Stimulated activated CD8-positive, alpha-beta memory T cell treated with anti-CD3 and anti-CD28 coated beads, Interleukin-4, amount 100 ng/mL, for 4 hours (primary cell): Measurements from ENCODE around the gene TNS4.

Source experiments
- DNase-seq, 2 donors: peaks; one replicate each; pipeline ENCODE4 v3.0.0-alpha.2; 2020; ENCODE audit warnings: low read depth in 2 of 2, low spot score in 1 of 2

Gene TNS4

DNA sequence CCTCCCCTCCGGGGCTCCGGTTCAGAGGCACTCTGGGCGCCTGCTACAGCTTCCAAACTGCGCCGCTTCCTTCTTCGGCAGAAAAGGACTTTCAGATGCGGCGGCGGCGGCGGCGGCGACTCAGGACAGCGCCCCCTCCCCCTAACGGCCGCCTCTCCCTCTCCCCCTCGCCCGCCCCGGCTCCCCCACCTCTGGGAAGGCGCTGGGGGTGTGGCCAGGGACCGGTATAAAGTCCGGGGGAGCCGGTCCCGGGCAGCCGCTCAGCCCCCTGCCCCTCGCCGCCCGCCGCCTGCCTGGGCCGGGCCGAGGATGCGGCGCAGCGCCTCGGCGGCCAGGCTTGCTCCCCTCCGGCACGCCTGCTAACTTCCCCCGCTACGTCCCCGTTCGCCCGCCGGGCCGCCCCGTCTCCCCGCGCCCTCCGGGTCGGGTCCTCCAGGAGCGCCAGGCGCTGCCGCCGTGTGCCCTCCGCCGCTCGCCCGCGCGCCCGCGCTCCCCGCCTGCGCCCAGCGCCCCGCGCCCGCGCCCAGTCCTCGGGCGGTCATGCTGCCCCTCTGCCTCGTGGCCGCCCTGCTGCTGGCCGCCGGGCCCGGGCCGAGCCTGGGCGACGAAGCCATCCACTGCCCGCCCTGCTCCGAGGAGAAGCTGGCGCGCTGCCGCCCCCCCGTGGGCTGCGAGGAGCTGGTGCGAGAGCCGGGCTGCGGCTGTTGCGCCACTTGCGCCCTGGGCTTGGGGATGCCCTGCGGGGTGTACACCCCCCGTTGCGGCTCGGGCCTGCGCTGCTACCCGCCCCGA is 58.0 kb downstream of the TNS4 start, which contains the start of gene IGFBP4:
Gene IGFBP4, plus strand, starts transcription at position 255 of the 792 bp plus-strand sequence. Its CDS starts 286 bp downstream, at position 541.
- DNase-seq = peak; percentile 27 to 36

- DNase-seq = no peak
These were observed 58.8 kb downstream of the TNS4 start for GRCh38 chr17:40442392-40443195.

GRCh38 chr17:40440166-40440565 is 61.3 kb downstream of the TNS4 start:
- DNase-seq = no peak

DNA sequence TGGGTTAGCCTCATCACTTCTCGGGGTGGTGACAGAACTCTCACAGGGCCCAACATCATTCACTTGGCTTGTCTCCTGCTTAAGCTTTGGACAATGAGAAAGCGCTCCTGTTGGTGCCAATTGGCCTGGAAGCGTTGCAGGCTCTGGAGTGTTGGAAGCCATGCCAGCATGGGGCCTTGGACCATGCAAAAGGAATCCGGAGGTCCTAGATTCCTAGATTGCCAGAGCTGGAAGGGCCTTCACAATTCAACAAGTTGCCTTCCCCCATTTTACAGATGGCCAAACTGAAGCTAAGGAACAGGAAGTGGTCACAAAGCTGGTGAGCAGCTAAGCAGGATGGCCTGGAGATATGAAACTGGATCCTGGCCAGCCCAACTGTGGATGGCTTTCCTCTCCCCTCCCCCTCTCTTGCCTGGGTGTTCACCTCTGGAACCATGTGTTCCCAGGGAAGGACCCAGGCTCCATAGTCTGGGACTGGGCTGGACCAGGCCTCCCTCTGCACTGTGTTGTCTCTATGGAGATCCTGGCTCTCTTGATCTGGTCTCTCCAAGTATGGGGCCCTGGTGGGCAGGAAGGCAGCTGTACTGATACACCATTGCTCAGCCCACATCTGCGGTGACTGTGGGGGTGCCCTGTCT is 64.2 kb downstream of the TNS4 start:
- no peak for DNase-seq

DNA sequence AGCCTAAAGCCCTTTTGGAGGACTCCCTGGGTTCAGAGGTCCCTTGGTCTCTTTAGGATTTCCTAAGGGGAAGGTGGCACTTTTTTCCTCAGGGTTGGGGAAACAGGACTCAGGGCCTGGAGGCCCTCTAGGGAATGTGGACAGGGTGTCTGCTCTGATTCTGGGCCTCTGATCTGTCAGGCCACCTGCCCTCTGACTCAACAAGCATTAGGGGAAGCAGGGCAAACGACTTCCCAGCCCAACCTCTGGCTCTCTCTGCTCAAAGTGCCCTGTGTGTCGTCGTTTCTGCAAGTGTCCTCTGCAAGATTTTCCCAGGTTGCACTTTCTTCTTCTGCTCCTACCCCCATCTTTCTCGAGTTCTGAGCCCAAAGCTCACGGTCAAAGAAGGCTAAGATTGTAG is 64.8 kb downstream of the TNS4 start:
- DNase-seq = no peak

GRCh38 chr17:40433551-40434415 is 67.6 kb downstream of the TNS4 start:
- no peak for DNase-seq

DNA sequence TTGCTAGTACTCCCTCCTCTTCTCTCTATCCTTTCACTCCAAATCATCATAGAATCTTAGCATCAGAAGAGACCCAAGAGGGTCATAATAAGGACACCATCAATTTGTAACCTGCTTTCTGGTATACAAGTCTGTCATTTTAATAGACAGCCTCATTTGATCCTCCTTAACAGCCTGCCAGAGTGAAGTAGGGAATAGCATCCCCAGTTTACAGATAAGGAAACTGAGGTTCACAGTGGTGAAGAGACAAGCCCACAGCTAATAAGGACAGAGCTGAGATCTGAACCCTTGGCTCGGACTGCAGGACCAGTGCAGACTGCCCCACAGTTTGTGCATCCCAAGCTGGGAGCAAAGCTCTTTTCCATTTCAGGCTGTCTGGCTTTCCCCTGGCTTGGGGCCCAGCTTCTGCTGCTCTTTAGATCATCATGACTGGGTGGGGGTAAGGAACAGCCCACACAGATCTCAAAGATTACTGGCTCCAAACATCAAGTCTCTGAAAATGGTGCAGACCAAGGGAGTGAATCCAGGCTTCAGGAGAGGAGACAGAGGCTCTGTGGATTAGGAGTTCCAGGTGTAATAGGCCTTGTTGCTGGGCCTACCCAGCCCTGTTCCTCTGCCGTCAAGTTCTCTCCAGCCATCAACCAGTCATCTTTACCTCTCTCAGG is 68.4 kb downstream of the TNS4 start:
- DNase-seq = no peak

GRCh38 chr17:40431231-40431602 is 70.2 kb downstream of the TNS4 start:
- no peak for DNase-seq

DNA sequence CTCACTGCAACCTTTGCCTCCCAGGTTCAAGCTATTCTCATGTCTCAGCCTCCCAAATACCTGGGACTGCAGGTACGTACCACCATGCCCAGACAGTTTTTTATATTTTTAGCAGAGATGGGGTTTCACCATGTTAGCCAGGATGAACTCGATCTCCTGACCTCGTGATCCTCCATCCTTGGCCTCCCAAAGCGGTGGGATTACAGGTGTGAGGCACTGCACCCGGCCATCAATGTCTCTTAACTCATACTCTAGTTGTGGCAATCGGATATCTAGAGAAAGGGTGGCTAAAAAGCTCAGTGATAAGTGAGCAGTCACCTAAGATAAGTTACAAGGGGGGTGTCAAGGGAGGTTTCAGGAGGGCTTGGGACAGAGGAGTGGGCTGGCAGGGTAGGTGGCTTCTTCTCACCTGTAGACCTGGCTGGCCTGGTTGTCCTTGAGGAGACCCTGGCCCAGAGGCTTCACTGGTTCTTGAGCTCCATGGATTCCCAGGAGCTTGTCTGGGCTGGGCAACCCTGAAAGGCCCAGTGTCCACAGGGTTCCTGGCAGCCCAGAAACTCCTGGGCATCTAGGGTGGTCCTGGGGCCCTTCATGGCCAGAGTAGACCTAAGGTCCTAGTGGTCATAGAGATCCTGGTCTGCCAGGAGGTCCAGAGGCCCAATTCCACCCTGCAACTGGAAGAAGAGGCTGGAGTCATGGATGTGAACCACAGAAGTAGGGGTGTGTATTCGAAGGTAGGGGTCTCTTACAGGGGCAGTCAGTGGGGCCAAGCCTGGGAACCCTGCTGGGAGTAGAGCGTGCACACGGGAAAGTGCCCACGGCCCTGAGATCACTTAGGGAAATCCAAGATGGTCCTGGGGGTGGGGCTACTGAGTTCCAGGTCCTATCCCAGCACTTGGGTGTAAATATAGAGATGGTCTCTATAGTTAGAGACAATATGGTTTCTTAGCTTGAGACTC is 70.9 kb downstream of the TNS4 start:
- no peak for DNase-seq

DNA sequence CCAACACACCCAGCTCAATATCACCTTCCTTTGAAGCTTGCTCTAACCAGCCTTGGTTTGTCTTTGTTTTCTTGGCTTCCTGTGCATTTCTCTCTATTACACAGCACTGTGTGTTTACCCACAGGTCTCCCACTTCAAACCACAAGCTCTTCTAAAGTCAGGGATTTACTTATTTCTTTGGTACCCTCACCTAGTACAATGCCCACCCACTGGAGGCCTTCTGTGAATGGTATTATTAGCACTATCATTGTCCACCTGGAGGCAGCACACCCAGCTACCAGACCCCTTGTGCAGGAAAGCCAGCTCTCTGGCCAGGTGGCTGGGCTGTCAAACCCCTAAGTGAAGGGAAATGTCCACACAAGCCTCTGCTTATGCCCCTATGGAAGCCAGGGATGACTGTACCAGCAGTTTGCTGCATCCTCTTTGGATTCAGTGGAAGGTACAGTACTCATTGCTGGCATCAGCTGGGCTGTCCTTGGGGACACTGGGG is 74.4 kb downstream of the TNS4 start:
- DNase-seq = no peak
